Measurements from ENCODE around the gene DYRK1A. TPM values are rescaled to one million over a fixed set of nuclear protein-coding genes. Genes with fewer than 3 reads are reported as not detected.
A peak's percentile ranks its signal among the peaks of the same experiment; 100 is the strongest.

Gene DYRK1A
- total and polyA plus RNA-seq, 2 of the 13 experiments (the other 11 are each of a cell fraction or from before 2014, with no cell fraction given): 24.6 to 34.2 TPM

GRCh38 chr21:37520801-37521200 lies 154.2 kb downstream of the DYRK1A start:
- H3K27ac ChIP-seq (ENCODE audit: extremely low read length, insufficient read depth, low read length): no peak overlapping the region
- no peak overlapping the region for H3K9ac ChIP-seq (ENCODE audit: insufficient read depth, low read depth, low read length)
- no peaks in the 10 kb centered on the region for H3K79me2 ChIP-seq (ENCODE audit: insufficient read depth, low read length)
- ChIA-PET POLR2A (no interaction called here), CTCF (ENCODE audit: low intra/inter-chr PET ratio, low total read pairs) (no interaction called here)
- no peaks in the 10 kb centered on the region for H3K4me1 ChIP-seq (ENCODE audit: insufficient read depth, low read length)
- WGBS (ENCODE audit: low lambda C conversion rate): 88% methylated on average over 6 of the region's 11 CpGs
- no peak for DNase-seq (ENCODE audit: low spot score)
- no peak overlapping the region for H3K4me3 ChIP-seq (replicated peaks in 1 of 3; ENCODE audit: insufficient read depth in 1 of 3, low read depth in 2 of 3, low read length in 3 of 3)
- ATAC-seq: peak; percentile 11; the same call in 1 of the 3 replicates
- intact Hi-C loops (cut with micrococcal nuclease; ENCODE audit: unreplicated experiment): no loop called here
- TF ChIP-seq FUBP1 (CRISPR knock-in tag; IDR thresholded peaks at IDR 0.05; ENCODE audit: borderline replicate concordance) (no peak), ZMAT5 (CRISPR knock-in tag; IDR thresholded peaks at IDR 0.05; ENCODE audit: borderline replicate concordance, low read depth) (no peak), ZNF329 (CRISPR knock-in tag; IDR thresholded peaks at IDR 0.05; ENCODE audit: low read depth) (no peak), RBM22 (optimal IDR thresholded peaks at IDR 0.05; ENCODE audit: low read length) (peak; percentile 50), CREB1 (IDR thresholded peaks at IDR 0.05) (no peak), CREB1 (CRISPR knock-in tag; IDR thresholded peaks at IDR 0.05) (no peak), ZNF678 (CRISPR knock-in tag; IDR thresholded peaks at IDR 0.05) (no peak)
- BruUV-seq (replicated peaks): no TSS peak
- peaks cover 0 to 5% of the 10 kb centered on the region in 2 experiments; a peak in 3 of 5 replicates for H3K36me3 ChIP-seq (replicated peaks in 1 of 2; ENCODE audit: control insufficient read depth in 1 of 2, insufficient read depth in 2 of 2, low read length in 2 of 2)
- no peak overlapping the region for H2AFZ ChIP-seq (ENCODE audit: low read length)
- no peaks in the 10 kb centered on the region for H3K27me3 ChIP-seq (ENCODE audit: control insufficient read depth in 1 of 2, insufficient read depth in 2 of 2, low read length in 2 of 2)
- no peaks in the 10 kb centered on the region for H3K9me3 ChIP-seq (ENCODE audit: low read length)
- in situ Hi-C loops (cut with HindIII; ENCODE audit: extremely low pct_ligation_motif_present, low pct_unique_long_range_greater_than_20kb): no loop called here
- no peaks in the 10 kb centered on the region for H4K20me1 ChIP-seq (ENCODE audit: insufficient read depth, low read length)
- no peak overlapping the region for H3K4me2 ChIP-seq (ENCODE audit: low read depth, low read length)
- FAIRE-seq: no peak
